HCT116 (cell line): ENCODE results near the gene GMNN. TPM values are rescaled to one million over a fixed set of nuclear protein-coding genes. Genes with fewer than 3 reads are reported as not detected.

Experiments used
- ATAC-seq: fragments of 200-7000 bp; cut with Tn5 transposase; 2 replicates; pipeline ENCODE4 v1.9.1; 2020; ENCODE audit warnings: mild to moderate bottlenecking, moderate library complexity
- BruUV-seq: library from RNA; stranded (reverse); fragments of 400-500 nt; replicated peaks from 2 replicates; lab custom pipeline; 2021; lab: Mats Ljungman, UMichigan
- CTCF ChIA-PET: fragments of 300-600 bp; sonication (Branson Sonifier 250); formaldehyde crosslinking; loops from one replicate; lab custom pipeline; 2021; ENCODE audit warnings: antibody characterized with exemption; lab: Charles Lee
- POLR2A ChIA-PET: fragments of 300-600, 350-600 bp; sonication (Branson Sonifier 250); formaldehyde crosslinking; loops from one replicate; lab custom pipeline; 2021; ENCODE audit warnings: antibody characterized with exemption; lab: Charles Lee
- RAD21 ChIA-PET, 2 experiments: fragments of 300-600 bp; sonication (Branson Sonifier 250); formaldehyde crosslinking; loops; one replicate each; lab custom pipeline; 2023; ENCODE audit warnings: low total read pairs in 2 of 2; ENCODE audit not compliant: uncharacterized antibody in 2 of 2, unreplicated experiment in 2 of 2, low non-redundant PET in 1 of 2; lab: Charles Lee
- DNase-seq: peaks from one replicate; pipeline ENCODE4 v3.0.0-alpha.2; 2010; ENCODE audit warnings: low read depth, low spot score
- H2AFZ ChIP-seq: fragments of 200-600 bp; shearing (Covaris generic), sonication (generic); 2 replicates; pipeline ENCODE4 v1.6.1; 2017; ENCODE audit warnings: low read depth, mixed run types, mixed read lengths, antibody characterized with exemption, low read length; ENCODE audit not compliant: poor library complexity, severe bottlenecking
- H3K27ac ChIP-seq: 2 replicates; pipeline ENCODE4 v1.5.1; 2012; ENCODE audit warnings: low read depth, low read length
- H3K27me3 ChIP-seq: fragments of 200-600 bp; sonication (generic); 2 replicates; pipeline ENCODE4 v1.6.1; 2016; ENCODE audit warnings: mixed run types, low read length, mixed read lengths; ENCODE audit not compliant: insufficient read depth
- H3K36me3 ChIP-seq, 2 experiments: fragments of 200-500 bp in 1 of 2; fragments of 200-600 bp in 1 of 2; sonication (Bioruptor generic) in 1 of 2; sonication (generic) in 1 of 2; 2 replicates each; pipeline versions ENCODE4 v1.5.1 to v1.6.1; 2014 to 2016; ENCODE audit warnings: low read length in 2 of 2, inconsistent platforms in 1 of 2, mixed read lengths in 1 of 2, mixed run types in 1 of 2; ENCODE audit not compliant: insufficient read depth in 2 of 2, control insufficient read depth in 1 of 2
- H3K4me1 ChIP-seq, 2 experiments: fragments of 200-600 bp in 1 of 2; sonication (generic) in 1 of 2; 2 replicates each; pipeline versions ENCODE4 v1.5.1 to v1.6.1; 2012 to 2017; ENCODE audit warnings: low read length in 2 of 2, inconsistent platforms in 1 of 2, mild to moderate bottlenecking in 1 of 2, mixed read lengths in 1 of 2, mixed run types in 1 of 2, moderate library complexity in 1 of 2; ENCODE audit not compliant: insufficient read depth in 2 of 2, control insufficient read depth in 1 of 2
- H3K4me2 ChIP-seq: fragments of 200-600 bp; sonication (generic); 2 replicates; pipeline ENCODE4 v1.6.1; 2017; ENCODE audit warnings: mixed run types, low read length, mixed read lengths
- H3K4me3 ChIP-seq, 2 experiments: fragments of 200-600 bp in 1 of 2; sonication (generic) in 1 of 2; replicated peaks in 1 of 2; 2 replicates each; pipeline ENCODE4 v1.5.1; 2011 to 2016; ENCODE audit warnings: low read length in 2 of 2, control low read depth in 1 of 2, low read depth in 1 of 2, mild to moderate bottlenecking in 1 of 2, mixed read lengths in 1 of 2, mixed run types in 1 of 2
- H3K79me2 ChIP-seq: fragments of 200-600 bp; sonication (generic); 2 replicates; pipeline ENCODE4 v1.6.1; 2017; ENCODE audit warnings: mild to moderate bottlenecking, mixed run types, low read length, moderate library complexity, mixed read lengths; ENCODE audit not compliant: insufficient read depth
- H3K9ac ChIP-seq: fragments of 200-600 bp; sonication (generic); 2 replicates; pipeline ENCODE4 v1.6.1; 2016; ENCODE audit warnings: low read length, mixed read lengths
- H3K9me2 ChIP-seq: fragments of 200-600 bp; sonication (generic), shearing (Covaris generic); 2 replicates; pipeline ENCODE4 v1.6.1; 2017; ENCODE audit warnings: mixed run types, mild to moderate bottlenecking, moderate library complexity; ENCODE audit not compliant: insufficient read depth
- H3K9me3 ChIP-seq, 2 experiments: fragments of 200-500 bp in 1 of 2; fragments of 200-600 bp in 1 of 2; sonication (Bioruptor generic) in 1 of 2; sonication (generic) in 1 of 2; 2 replicates each; pipeline ENCODE4 v1.6.1; 2014 to 2017; ENCODE audit warnings: low read length in 2 of 2, mixed read lengths in 2 of 2, inconsistent platforms in 1 of 2, low read depth in 1 of 2, mild to moderate bottlenecking in 1 of 2, mixed run types in 1 of 2, moderate library complexity in 1 of 2; ENCODE audit not compliant: control insufficient read depth in 1 of 2, insufficient read depth in 1 of 2
- H4K20me1 ChIP-seq: fragments of 200-600 bp; sonication (generic), shearing (Covaris generic); 2 replicates; pipeline ENCODE4 v1.6.1; 2017; ENCODE audit warnings: mixed run types, mild to moderate bottlenecking, moderate library complexity; ENCODE audit not compliant: insufficient read depth
- ATF3 ChIP-seq: IDR thresholded peaks from 2 replicates; pipeline ENCODE4 v1.6.1; 2012
- CEBPB ChIP-seq: IDR thresholded peaks from 2 replicates; pipeline ENCODE4 v1.6.1; 2012; ENCODE audit warnings: low read depth
- POLR2AphosphoS5 ChIP-seq: IDR thresholded peaks from 2 replicates; pipeline ENCODE4 v1.6.1; 2011; ENCODE audit warnings: mild to moderate bottlenecking, low read depth, low read length, moderate library complexity
- RAD21 ChIP-seq: IDR thresholded peaks from 2 replicates; pipeline ENCODE4 v1.6.1; 2012; ENCODE audit warnings: low read depth, mild to moderate bottlenecking
- REST ChIP-seq: IDR thresholded peaks from 2 replicates; pipeline ENCODE4 v1.6.1; 2012; ENCODE audit warnings: low read depth
- SIN3A ChIP-seq: IDR thresholded peaks from 2 replicates; pipeline ENCODE4 v1.6.1; 2012; ENCODE audit warnings: low read depth
- SP1 ChIP-seq: IDR thresholded peaks from 2 replicates; pipeline ENCODE4 v1.6.1; 2012; ENCODE audit warnings: low read depth
- SRF ChIP-seq: IDR thresholded peaks from 2 replicates; pipeline ENCODE4 v1.6.1; 2012; ENCODE audit warnings: low read depth
- TCF7L2 ChIP-seq: IDR thresholded peaks from 2 replicates; pipeline ENCODE4 v1.7.0; 2011; ENCODE audit warnings: borderline replicate concordance, inconsistent platforms; ENCODE audit not compliant: insufficient read depth, insufficient read length; ENCODE audit errors: extremely low read depth
- ZFX ChIP-seq: fragments of 450-650 bp; IDR thresholded peaks from 2 replicates; pipeline ENCODE4 v1.6.1; 2017
- intact Hi-C: fragments of 100-400 bp; cut with micrococcal nuclease; formaldehyde crosslinking; loops from 2 replicates; pipeline ENCODE4 v1.10.0; 2022
- total RNA-seq: library from RNA; stranded (reverse); gene quantifications from one replicate; pipeline ENCODE4 v1.2.1, GENCODE V29; 2021; ENCODE audit not compliant: unreplicated experiment

GMNN gene
- total RNA-seq, 1 experiment from 2014 or later: 54.9 TPM

GRCh38 chr6:24788031-24788665 lies 13.4 kb downstream of the GMNN start:
- peaks cover 8% of the 10 kb centered on the region; the same call in 1 of the 2 replicates for H4K20me1 ChIP-seq
- DNase-seq (no peak), ATAC-seq (no peak)
- H3K4me3 ChIP-seq: no peak overlapping the region
- TF ChIP-seq REST (no peak), SP1 (no peak), ZFX (no peak), CEBPB (no peak), POLR2AphosphoS5 (no peak), RAD21 (no peak), TCF7L2 (no peak), SIN3A (no peak), SRF (no peak), ATF3 (no peak)
- BruUV-seq: TSS peak; percentile 23
- peaks cover 23 to 35% of the 10 kb centered on the region in 2 experiments for H3K36me3 ChIP-seq
- H3K9me3 ChIP-seq: no peaks in the 10 kb centered on the region
- ChIA-PET RAD21 (no interaction called here), POLR2A (interaction anchor here (0.6 kb wide), 1 partner anchor 9 kb away, joined by 3 read pairs; no protein-coding TSS in a partner anchor), CTCF (no interaction called here)
- no peak overlapping the region for H3K27ac ChIP-seq
- H3K9me2 ChIP-seq: no peaks in the 10 kb centered on the region
- intact Hi-C loops: no loop called here
- no peak overlapping the region for H3K4me2 ChIP-seq
- H3K4me1 ChIP-seq: no peaks in the 10 kb centered on the region
- H2AFZ ChIP-seq: no peak overlapping the region
- H3K27me3 ChIP-seq: no peaks in the 10 kb centered on the region
- H3K9ac ChIP-seq: no peak overlapping the region
- H3K79me2 ChIP-seq: peaks cover 17% of the 10 kb centered on the region
